ENCODE results near the gene DNASE1L3. TPM values are rescaled to one million over a fixed set of nuclear protein-coding genes. Genes with fewer than 3 reads are reported as not detected.

The DNASE1L3 gene
- total and polyA plus RNA-seq, 2 of the 4 experiments (the other 2 are of a cell fraction): not detected

DNA sequence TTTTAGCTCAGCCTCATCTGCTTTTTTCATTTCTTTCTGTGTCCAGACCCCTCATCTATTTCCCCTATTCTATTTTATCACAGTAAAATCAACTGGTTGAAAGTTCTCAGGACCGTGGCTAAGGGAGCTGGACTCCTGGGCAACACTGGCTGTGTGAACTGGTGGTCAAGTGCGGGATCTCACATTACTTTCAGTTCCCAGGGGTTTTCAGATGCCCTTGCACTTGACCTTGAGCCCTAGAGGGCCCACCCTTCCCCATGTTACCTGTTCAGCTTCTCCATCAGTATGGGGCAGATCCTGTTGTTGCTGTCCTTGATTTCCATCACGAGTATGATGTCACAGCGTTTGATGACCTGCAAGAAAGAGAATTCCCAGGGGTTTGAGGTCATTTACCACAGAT is 2.8 kb downstream of the DNASE1L3 start:
- H2AK5ac ChIP-seq (ENCODE audit: low read depth, low read length): no peak overlapping the region
- H3K27ac ChIP-seq (ENCODE audit: insufficient read depth, low read length): no peak overlapping the region
- no peak overlapping the region for H3K4ac ChIP-seq (ENCODE audit: low read depth, low read length)
- ChIA-PET CTCF (no interaction called here), POLR2A (ENCODE audit: unreplicated experiment) (no interaction called here)
- intact Hi-C loops (cut with micrococcal nuclease): no loop called here
- H2BK20ac ChIP-seq (ENCODE audit: low read depth, low read length): no peak overlapping the region
- dilution Hi-C loops (cut with HindIII; ENCODE audit: low sequenced_read_pairs, unreplicated experiment): no loop called here
- peaks cover 32% of the 10 kb centered on the region for H3K27me3 ChIP-seq (ENCODE audit: control insufficient read depth, insufficient read depth, low read length)
- H3K56ac ChIP-seq (ENCODE audit: extremely low read depth, insufficient read depth, low read length): no peak overlapping the region
- no peaks in the 10 kb centered on the region for H3K9me1 ChIP-seq (ENCODE audit: insufficient read depth, low read length)
- H3K4me2 ChIP-seq (ENCODE audit: low read depth, low read length): no peak overlapping the region
- no peak overlapping the region for H4K8ac ChIP-seq (ENCODE audit: low read depth in 2 of 2, low read length in 2 of 2)
- no peak overlapping the region for H2BK15ac ChIP-seq (ENCODE audit: low read depth, low read length)
- no peak overlapping the region for H3K18ac ChIP-seq (ENCODE audit: low read depth, low read length)
- in situ Hi-C loops (cut with MboI; ENCODE audit: low sequenced_read_pairs): no loop called here
- BruUV-seq (replicated peaks): no TSS peak
- H3K79me1 ChIP-seq (ENCODE audit: low read depth in 1 of 2, low read length in 2 of 2): no peaks in the 10 kb centered on the region
- H4K5ac ChIP-seq (ENCODE audit: low read depth, low read length): no peak overlapping the region
- no peak overlapping the region for H2BK120ac ChIP-seq (ENCODE audit: low read depth, low read length)
- no peak overlapping the region for H3K4me3 ChIP-seq (ENCODE audit: insufficient read depth, low read depth, low read length)
- no peak overlapping the region for H3K9ac ChIP-seq (ENCODE audit: low read depth, low read length)
- TF ChIP-seq, protein P1, sequence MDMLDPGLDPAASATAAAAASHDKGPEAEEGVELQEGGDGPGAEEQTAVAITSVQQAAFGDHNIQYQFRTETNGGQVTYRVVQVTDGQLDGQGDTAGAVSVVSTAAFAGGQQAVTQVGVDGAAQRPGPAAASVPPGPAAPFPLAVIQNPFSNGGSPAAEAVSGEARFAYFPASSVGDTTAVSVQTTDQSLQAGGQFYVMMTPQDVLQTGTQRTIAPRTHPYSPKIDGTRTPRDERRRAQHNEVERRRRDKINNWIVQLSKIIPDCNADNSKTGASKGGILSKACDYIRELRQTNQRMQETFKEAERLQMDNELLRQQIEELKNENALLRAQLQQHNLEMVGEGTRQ (IDR thresholded peaks at IDR 0.05; ENCODE audit: low read depth, low read length): no peak
- TF ChIP-seq MAZ (IDR thresholded peaks at IDR 0.05; ENCODE audit: borderline replicate concordance, low read depth, low read length) (no peak), SMC3 (IDR thresholded peaks at IDR 0.05; ENCODE audit: low read depth, low read length) (no peak), POLR2A (IDR thresholded peaks at IDR 0.05; ENCODE audit: low read depth, low read length) (no peak), RFX5 (IDR thresholded peaks at IDR 0.05; ENCODE audit: low read depth, low read length) (no peak), NFE2L2 (IDR thresholded peaks at IDR 0.05; ENCODE audit: low read depth, low read length) (no peak), CEBPB (IDR thresholded peaks at IDR 0.05; ENCODE audit: low read depth, low read length) (no peak), FOS (IDR thresholded peaks at IDR 0.05; ENCODE audit: low read depth, low read length) (no peak), BHLHE40 (IDR thresholded peaks at IDR 0.05; ENCODE audit: low read depth, low read length) (no peak)
- TF ChIP-seq, protein P2, sequence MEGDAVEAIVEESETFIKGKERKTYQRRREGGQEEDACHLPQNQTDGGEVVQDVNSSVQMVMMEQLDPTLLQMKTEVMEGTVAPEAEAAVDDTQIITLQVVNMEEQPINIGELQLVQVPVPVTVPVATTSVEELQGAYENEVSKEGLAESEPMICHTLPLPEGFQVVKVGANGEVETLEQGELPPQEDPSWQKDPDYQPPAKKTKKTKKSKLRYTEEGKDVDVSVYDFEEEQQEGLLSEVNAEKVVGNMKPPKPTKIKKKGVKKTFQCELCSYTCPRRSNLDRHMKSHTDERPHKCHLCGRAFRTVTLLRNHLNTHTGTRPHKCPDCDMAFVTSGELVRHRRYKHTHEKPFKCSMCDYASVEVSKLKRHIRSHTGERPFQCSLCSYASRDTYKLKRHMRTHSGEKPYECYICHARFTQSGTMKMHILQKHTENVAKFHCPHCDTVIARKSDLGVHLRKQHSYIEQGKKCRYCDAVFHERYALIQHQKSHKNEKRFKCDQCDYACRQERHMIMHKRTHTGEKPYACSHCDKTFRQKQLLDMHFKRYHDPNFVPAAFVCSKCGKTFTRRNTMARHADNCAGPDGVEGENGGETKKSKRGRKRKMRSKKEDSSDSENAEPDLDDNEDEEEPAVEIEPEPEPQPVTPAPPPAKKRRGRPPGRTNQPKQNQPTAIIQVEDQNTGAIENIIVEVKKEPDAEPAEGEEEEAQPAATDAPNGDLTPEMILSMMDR (conservative IDR thresholded peaks at IDR 0.05; ENCODE audit: low read depth, low read length): no peak
- no peaks in the 10 kb centered on the region for H4K20me1 ChIP-seq (ENCODE audit: insufficient read depth, low read length)
- H3K4me1 ChIP-seq (ENCODE audit: control insufficient read depth, insufficient read depth, low read length): no peaks in the 10 kb centered on the region; the same call in 1 of the 2 replicates
- H2AK9ac ChIP-seq (replicated peaks; ENCODE audit: low read depth, low read length, poor library complexity): no peak overlapping the region
- WGBS, 2 experiments (ENCODE audit: extremely low coverage in 2 of 2, insufficient read length in 1 of 2): 83% methylated on average over 1 of the region's 4 CpGs; no CpG with 5 or more reads in 1 of the 2 experiments
- H3K23ac ChIP-seq (ENCODE audit: low read depth, low read length): no peak overlapping the region
- no peak overlapping the region for H2BK5ac ChIP-seq (ENCODE audit: low read depth, low read length, poor library complexity, severe bottlenecking)
- ATAC-seq (ENCODE audit: low read depth): no peak
- H4K91ac ChIP-seq (ENCODE audit: insufficient read depth, low read depth, low read length): no peak overlapping the region
- H3K9me3 ChIP-seq (ENCODE audit: control insufficient read depth, insufficient read depth, low read length): no peaks in the 10 kb centered on the region
- H2AFZ ChIP-seq (replicated peaks; ENCODE audit: low read length, poor library complexity): no peak overlapping the region
- H3K14ac ChIP-seq (replicated peaks; ENCODE audit: low read depth, low read length): no peak overlapping the region
- no peak for DNase-seq
- no peaks in the 10 kb centered on the region for H3K36me3 ChIP-seq (ENCODE audit: control insufficient read depth, insufficient read depth, low read length)

Data from IMR-90 (cell line).